Limb (tissue), 2 donors: ENCODE measurements around the gene CDH2.

Experiments
- DNase-seq, 2 donors: peaks; one replicate each; pipeline ENCODE4 v3.0.0-alpha.2; 2016; ENCODE audit errors: extremely low spot score in 2 of 2

The CDH2 gene

GRCh38 chr18:28127763-28128658 is 48.9 kb downstream of the CDH2 start:
- no peak for DNase-seq

- DNase-seq, result no peak
These were observed 49.7 kb downstream of the CDH2 start for GRCh38 chr18:28127228-28127627.

DNA sequence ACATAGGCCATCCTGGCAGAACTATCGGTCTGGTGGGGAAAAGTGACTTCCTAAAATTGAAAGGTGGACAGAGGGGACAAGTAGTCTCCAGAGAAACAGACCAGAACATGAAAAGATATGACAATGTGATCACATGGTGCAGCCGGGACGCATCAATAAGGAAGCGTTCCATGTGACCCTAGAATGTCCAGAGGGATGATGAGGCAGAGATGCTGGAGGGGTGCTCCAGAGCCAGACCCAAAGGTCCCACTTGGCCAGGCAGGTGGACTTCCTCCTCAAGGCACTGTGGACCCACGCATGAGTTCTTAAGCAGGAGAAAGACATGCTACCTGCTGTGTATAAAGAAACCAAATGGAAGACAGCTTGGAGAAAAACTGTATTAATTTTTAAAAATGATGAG is 50.2 kb downstream of the CDH2 start:
- DNase-seq, result no peak

- no peak for DNase-seq
These were observed 51.9 kb downstream of the CDH2 start for GRCh38 chr18:28125051-28125450.

GRCh38 chr18:28124131-28125029 is 52.5 kb downstream of the CDH2 start:
- DNase-seq, result no peak

- DNase-seq, result no peak
These were observed 53.4 kb downstream of the CDH2 start for GRCh38 chr18:28123401-28124030.

- DNase-seq, result no peak
These were observed 56.0 kb downstream of the CDH2 start for GRCh38 chr18:28120828-28121515.

DNA sequence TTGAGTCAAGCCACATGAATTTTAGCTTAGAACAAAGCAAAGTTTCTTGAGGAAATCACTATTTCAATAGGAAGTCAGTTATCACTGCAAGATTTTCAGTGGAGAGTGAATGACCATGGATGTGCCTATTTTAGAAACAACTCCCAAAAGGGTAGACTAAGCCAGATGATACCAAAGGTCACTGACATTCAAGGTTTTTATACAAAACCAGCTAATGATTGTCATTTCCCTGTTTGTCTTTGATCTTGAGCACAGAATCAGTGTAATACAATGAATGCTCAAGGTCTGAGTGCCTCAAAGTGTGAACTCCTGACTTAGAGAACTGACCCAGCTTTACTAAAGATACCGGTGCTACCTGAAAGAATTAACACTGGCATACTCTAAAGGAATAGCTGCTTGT is 60.5 kb downstream of the CDH2 start:
- no peak for DNase-seq

- DNase-seq, result no peak
These were observed 61.8 kb downstream of the CDH2 start for GRCh38 chr18:28115149-28115550.

DNA sequence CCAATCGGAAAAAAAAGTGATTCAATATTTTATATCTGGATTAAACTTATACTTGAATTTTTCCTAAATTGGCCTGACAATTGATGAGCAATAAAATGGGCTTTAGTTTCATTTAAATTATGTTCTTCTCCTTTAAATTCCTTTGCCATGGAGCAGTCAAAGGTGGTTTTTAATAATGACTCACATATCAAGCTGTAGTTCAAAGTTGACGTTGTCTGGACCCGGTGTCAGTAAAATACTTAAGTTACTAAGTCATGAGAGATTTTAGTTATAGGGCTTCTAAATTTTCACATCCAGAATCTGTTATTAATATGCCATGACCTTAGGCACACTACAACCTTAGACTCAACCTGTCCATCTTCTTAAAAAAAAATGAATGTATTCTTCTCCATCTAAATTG is 62.5 kb downstream of the CDH2 start:
- DNase-seq, result no peak

GRCh38 chr18:28113271-28114029 is 63.5 kb downstream of the CDH2 start:
- no peak for DNase-seq

GRCh38 chr18:28112056-28112470 is 64.9 kb downstream of the CDH2 start:
- DNase-seq, result no peak

DNA sequence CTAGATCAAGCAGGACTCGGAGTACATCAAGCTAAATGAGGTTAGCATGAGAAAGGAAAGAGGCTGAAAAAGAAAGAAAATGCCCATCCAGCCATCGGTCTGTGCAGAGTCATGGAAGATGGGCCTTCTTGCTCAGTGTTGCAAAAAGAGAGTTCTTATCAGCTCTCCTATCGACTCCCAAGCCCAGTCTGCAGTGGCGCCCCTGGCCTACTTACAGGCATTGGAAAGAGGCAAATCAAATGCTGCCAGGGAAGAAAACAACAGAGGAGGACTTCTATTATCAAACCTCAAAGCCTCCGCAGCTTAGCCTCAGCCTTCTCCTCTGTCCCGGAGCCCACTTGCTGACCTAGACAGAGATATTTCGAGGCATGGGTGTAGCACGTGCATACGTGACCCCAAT is 66.0 kb downstream of the CDH2 start:
- no peak for DNase-seq

DNA sequence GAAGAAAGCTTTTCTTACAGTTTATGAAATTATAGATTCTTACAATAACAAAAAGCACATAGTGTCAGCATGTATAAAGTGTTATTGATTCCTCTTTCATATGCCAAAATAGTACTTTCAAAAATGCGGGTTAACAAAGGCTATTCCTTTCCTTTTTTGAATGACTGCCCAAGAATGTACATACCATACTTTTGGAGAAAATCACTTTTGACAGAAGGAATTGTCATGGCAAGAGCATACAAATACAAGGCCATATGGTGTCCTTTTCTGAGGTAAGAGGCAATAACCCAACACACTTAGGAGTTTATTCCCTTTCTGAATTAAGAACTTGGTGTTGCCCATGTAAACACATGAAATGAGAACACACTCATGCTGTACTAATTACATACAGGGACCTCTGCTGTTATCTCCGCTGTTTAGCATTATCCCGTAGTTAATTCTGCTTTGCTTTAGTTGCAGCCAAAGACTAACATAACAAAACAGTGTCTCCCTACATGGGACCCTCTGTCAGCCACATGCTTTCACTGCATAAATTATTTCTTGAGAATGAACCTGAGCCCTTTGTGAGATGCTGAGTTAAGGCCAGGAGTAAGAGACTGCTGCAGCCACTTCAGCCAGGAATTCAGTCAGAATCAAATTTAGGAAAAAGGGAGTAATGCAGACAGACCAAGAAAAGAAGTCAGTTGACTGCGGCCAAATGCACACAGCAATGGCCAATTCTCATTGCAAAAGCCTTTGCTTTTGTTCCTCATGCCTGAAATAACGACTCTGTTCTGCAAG is 67.0 kb downstream of the CDH2 start:
- DNase-seq, result peak in 1 of 2 donors; percentile 32

DNA sequence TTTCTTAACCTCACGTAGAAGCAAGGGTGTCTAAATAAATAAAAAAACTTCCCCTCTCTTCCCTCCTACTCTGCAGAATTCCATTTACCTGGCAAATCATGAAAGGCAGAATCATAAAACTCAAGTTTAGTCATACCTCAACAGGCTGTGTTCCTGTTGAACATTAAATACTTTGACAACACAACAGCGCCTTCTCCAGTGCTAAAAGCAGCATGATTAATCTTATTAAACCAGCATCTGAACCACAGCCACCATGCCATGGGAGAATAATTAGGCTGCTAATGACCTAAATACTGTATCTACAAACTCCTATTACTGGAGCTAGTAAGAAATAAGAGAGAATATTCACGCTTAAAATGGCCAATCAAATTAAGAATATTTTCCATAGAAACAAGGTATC is 68.1 kb downstream of the CDH2 start:
- DNase-seq, result no peak

GRCh38 chr18:28108254-28108653 is 68.7 kb downstream of the CDH2 start:
- DNase-seq, result no peak

DNA sequence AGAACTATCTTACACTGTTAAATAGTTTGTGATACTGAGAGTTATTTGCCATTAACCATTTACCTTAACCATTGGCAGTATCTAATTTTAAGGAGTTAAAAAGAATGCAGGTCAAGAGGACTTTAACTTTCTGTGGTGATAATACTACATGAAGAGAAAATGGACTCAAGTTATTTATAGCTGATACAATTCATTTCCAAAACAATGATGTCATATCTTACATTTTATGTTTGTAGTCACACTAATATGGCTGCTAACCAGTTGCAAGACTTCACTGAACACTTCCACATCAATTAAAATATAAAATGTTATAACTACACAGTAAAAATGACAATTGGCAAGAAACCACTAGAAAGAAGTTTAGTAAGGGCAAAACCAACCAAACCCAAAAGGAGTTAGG is 77.7 kb downstream of the CDH2 start:
- DNase-seq, result no peak

- DNase-seq, result no peak
These were observed 81.3 kb downstream of the CDH2 start for GRCh38 chr18:28095631-28096030.

- DNase-seq, result no peak
These were observed 81.9 kb downstream of the CDH2 start for GRCh38 chr18:28095041-28095440.

GRCh38 chr18:28091197-28091596 is 85.7 kb downstream of the CDH2 start:
- DNase-seq, result no peak
